B cell (primary cell): Measurements from ENCODE around the gene TMEM220. TPM values are rescaled to one million over a fixed set of nuclear protein-coding genes. Genes with fewer than 3 reads are reported as not detected.

Experiments
- ATAC-seq: fragments of 200-7000 bp; cut with Tn5 transposase; one replicate; pipeline ENCODE4 v1.10.0; 2021; ENCODE audit warnings: low read depth, mild to moderate bottlenecking, moderate number of reproducible peaks, moderate library complexity
- CTCF ChIA-PET: fragments of 350-600 bp; sonication (Branson Sonifier 250); formaldehyde crosslinking; loops from one replicate; lab custom pipeline; 2021; ENCODE audit warnings: antibody characterized with exemption, inconsistent platforms; lab: Charles Lee
- POLR2A ChIA-PET: fragments of 350-600 bp; sonication (Branson Sonifier 250); formaldehyde crosslinking; loops from one replicate; lab custom pipeline; 2021; ENCODE audit warnings: antibody characterized with exemption; lab: Charles Lee
- DNase-seq: peaks from one replicate; pipeline ENCODE4 v3.0.0; 2013
- H2AFZ ChIP-seq: 2 replicates; pipeline ENCODE4 v1.6.1; 2012; ENCODE audit warnings: mild to moderate bottlenecking, low read depth, low read length; ENCODE audit not compliant: insufficient read depth, poor library complexity, severe bottlenecking
- H3K27ac ChIP-seq, 2 donors: 1 replicate in 1 of 2; 2 replicates in 1 of 2; pipeline ENCODE4 v1.5.1; 2012 to 2013; ENCODE audit warnings: low read length in 2 of 2, mild to moderate bottlenecking in 2 of 2, moderate library complexity in 1 of 2
- H3K27me3 ChIP-seq, 4 experiments: fragments of 200-600 bp in 1 of 4; sonication (generic) in 1 of 4; replicated peaks in 1 of 4; 1 replicate in 2 of 4; 2 replicates in 2 of 4; pipeline versions ENCODE4 v1.6.1 to v1.7.0; 2013 to 2016; ENCODE audit warnings: low read length in 3 of 4, mild to moderate bottlenecking in 2 of 4, mixed read lengths in 1 of 4, moderate library complexity in 1 of 4; ENCODE audit not compliant: insufficient read depth in 4 of 4, control insufficient read depth in 3 of 4; ENCODE audit errors: control extremely low read depth in 1 of 4
- H3K36me3 ChIP-seq, 2 experiments: replicated peaks in 1 of 2; 1 replicate in 1 of 2; 2 replicates in 1 of 2; pipeline versions ENCODE4 v1.6.1 to v1.7.1; 2013; ENCODE audit warnings: low read length in 1 of 2; ENCODE audit not compliant: insufficient read depth in 2 of 2, control insufficient read depth in 1 of 2; ENCODE audit errors: control extremely low read depth in 1 of 2, extremely low read depth in 1 of 2
- H3K4me1 ChIP-seq, 2 donors: fragments of 200-600 bp in 1 of 2; sonication (generic) in 1 of 2; 1 replicate in 1 of 2; 2 replicates in 1 of 2; pipeline versions ENCODE4 v1.5.1 to v1.6.1; 2013 to 2017; ENCODE audit warnings: low read length in 2 of 2; ENCODE audit not compliant: control insufficient read depth in 2 of 2, insufficient read depth in 2 of 2
- H3K4me2 ChIP-seq: replicated peaks from 2 replicates; pipeline ENCODE3; 2012; ENCODE audit warnings: mild to moderate bottlenecking, low read depth, low read length; ENCODE audit not compliant: poor library complexity, severe bottlenecking
- H3K4me3 ChIP-seq, 5 experiments: fragments of 200-600 bp in 1 of 5; sonication (generic) in 1 of 5; 1 replicate in 3 of 5; 2 replicates in 2 of 5; pipeline versions ENCODE4 v1.5.1 to v1.7.0; 2011 to 2016; ENCODE audit warnings: low read length in 4 of 5, mild to moderate bottlenecking in 4 of 5, low read depth in 2 of 5, control low read depth in 1 of 5, moderate library complexity in 1 of 5; ENCODE audit not compliant: insufficient read depth in 1 of 5; ENCODE audit errors: control extremely low read depth in 1 of 5, extremely low read depth in 1 of 5
- H3K79me2 ChIP-seq: fragments of 200-600 bp; sonication (generic); one replicate; pipeline ENCODE4 v1.6.0; 2016; ENCODE audit warnings: low read length; ENCODE audit not compliant: control insufficient read depth, insufficient read depth
- H3K9ac ChIP-seq: fragments of 200-600 bp; sonication (generic); 2 replicates; pipeline ENCODE4 v1.6.1; 2017; ENCODE audit warnings: mild to moderate bottlenecking, low read length, moderate library complexity
- H3K9me3 ChIP-seq, 3 donors: one replicate each; pipeline versions ENCODE4 v1.6.1 to v1.7.1; 2013; ENCODE audit warnings: low read length in 2 of 3; ENCODE audit not compliant: control insufficient read depth in 2 of 3, insufficient read depth in 1 of 3; ENCODE audit errors: control extremely low read depth in 1 of 3
- H4K20me1 ChIP-seq: 2 replicates; pipeline ENCODE4 v1.6.0; 2012; ENCODE audit warnings: mild to moderate bottlenecking, low read length; ENCODE audit not compliant: insufficient read depth, control insufficient read depth, poor library complexity, severe bottlenecking
- H3K27ac Mint-ChIP-seq: one replicate; pipeline ENCODE4 v1.8.0; 2021; ENCODE audit warnings: mixed read lengths
- H3K27me3 Mint-ChIP-seq: one replicate; pipeline ENCODE4 v1.8.0; 2021; ENCODE audit warnings: mixed read lengths
- H3K4me1 Mint-ChIP-seq: one replicate; pipeline ENCODE4 v1.8.0; 2021; ENCODE audit warnings: mixed read lengths
- H3K4me3 Mint-ChIP-seq: one replicate; pipeline ENCODE4 v1.8.0; 2021; ENCODE audit warnings: mixed read lengths
- H3K9me3 Mint-ChIP-seq: one replicate; pipeline ENCODE4 v1.8.0; 2022; ENCODE audit warnings: mixed read lengths; ENCODE audit not compliant: insufficient read depth
- EZH2 ChIP-seq: IDR thresholded peaks from 2 replicates; pipeline ENCODE4 v1.6.1; 2012; ENCODE audit warnings: borderline replicate concordance, low read depth, mild to moderate bottlenecking, moderate library complexity, low read length; ENCODE audit not compliant: insufficient read depth, poor library complexity, severe bottlenecking
- WGBS: methylation state at CpG from one replicate; pipeline ENCODE4 v1.1.5; 2013; ENCODE audit warnings: missing lambda C conversion rate; ENCODE audit not compliant: insufficient coverage; 5-methylcytosine and 5-hydroxymethylcytosine counted together
- intact Hi-C: fragments of 100-400 bp; cut with micrococcal nuclease; formaldehyde crosslinking; loops from one replicate; pipeline ENCODE4 v1.10.0; 2022
- polyA plus RNA-seq: library from polyadenylated mRNA; depleted of rRNA; stranded (reverse); fragments of >200 nt; gene quantifications from 2 replicates; pipeline ENCODE4 v1.2.3, GENCODE V29; 2012
- total RNA-seq, 2 donors: library from RNA; stranded (reverse); fragments of 120-200 nt in 1 of 2; gene quantifications; 1 replicate in 1 of 2; 2 replicates in 1 of 2; pipeline versions ENCODE4 v1.2.3 to v1.2.4, GENCODE V29; 2013 to 2022
- TF ChIP-seq, protein P1 (sequence below): fragments of 200-600 bp; IDR thresholded peaks from one replicate; pipeline ENCODE4 v1.8.0; 2022; ENCODE audit warnings: antibody characterized with exemption, mild to moderate bottlenecking

The TMEM220 gene
- total and polyA plus RNA-seq, 2 donors (not counting 1 experiment from before 2014, with no cell fraction given), result 2.9 to 7.4 TPM

DNA sequence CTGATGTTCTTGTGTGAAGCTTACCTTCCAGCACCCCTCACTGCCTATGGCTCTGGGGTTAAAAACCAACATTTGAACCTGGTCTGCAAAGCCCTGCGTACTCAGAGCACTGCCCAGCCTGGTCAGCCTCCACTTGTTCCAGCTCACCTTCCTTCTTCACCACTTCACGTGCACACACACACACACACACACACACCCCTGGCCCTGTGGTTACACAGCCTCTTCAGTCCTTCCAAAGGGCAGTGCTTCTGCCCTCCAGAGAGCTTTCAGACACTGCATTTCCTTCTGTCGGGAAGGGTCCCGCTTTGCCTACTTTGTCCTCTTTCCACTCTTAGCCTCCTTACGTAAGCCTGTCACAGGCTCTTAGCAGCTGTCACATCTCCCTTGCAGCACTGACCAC, 9.6 kb upstream of the TMEM220 start:
- Histone ChIP-seq H4K20me1 (no peaks in the 10 kb centered on the region), H3K9ac (no peak overlapping the region), H3K4me2 (no peak overlapping the region), H2AFZ (no peak overlapping the region), H3K4me1 (peaks cover 0 to 3% of the 10 kb centered on the region in 2 donors), H3K79me2 (no peaks in the 10 kb centered on the region), H3K36me3 (no peaks in the 10 kb centered on the region), H3K27ac (no peak overlapping the region), H3K9me3 (no peaks in the 10 kb centered on the region), H3K27me3 (peaks cover 0 to 2% (median 0%) of the 10 kb centered on the region in 4 experiments), H3K4me3 (no peak overlapping the region)
- intact Hi-C loops, result no loop called here
- WGBS, result 94% methylated on average over 5 of the region's 5 CpGs
- TF ChIP-seq, protein P1, sequence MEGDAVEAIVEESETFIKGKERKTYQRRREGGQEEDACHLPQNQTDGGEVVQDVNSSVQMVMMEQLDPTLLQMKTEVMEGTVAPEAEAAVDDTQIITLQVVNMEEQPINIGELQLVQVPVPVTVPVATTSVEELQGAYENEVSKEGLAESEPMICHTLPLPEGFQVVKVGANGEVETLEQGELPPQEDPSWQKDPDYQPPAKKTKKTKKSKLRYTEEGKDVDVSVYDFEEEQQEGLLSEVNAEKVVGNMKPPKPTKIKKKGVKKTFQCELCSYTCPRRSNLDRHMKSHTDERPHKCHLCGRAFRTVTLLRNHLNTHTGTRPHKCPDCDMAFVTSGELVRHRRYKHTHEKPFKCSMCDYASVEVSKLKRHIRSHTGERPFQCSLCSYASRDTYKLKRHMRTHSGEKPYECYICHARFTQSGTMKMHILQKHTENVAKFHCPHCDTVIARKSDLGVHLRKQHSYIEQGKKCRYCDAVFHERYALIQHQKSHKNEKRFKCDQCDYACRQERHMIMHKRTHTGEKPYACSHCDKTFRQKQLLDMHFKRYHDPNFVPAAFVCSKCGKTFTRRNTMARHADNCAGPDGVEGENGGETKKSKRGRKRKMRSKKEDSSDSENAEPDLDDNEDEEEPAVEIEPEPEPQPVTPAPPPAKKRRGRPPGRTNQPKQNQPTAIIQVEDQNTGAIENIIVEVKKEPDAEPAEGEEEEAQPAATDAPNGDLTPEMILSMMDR, result no peak
- no peak for TF ChIP-seq EZH2
- ChIA-PET POLR2A (no interaction called here), CTCF (no interaction called here)
- no peak for ATAC-seq
- Mint-ChIP-seq H3K27ac (no peak overlapping the region), H3K9me3 (no peaks in the 10 kb centered on the region), H3K4me3 (no peak overlapping the region), H3K4me1 (peaks cover 3% of the 10 kb centered on the region), H3K27me3 (peaks cover 14% of the 10 kb centered on the region)
- DNase-seq, result no peak

GRCh38 chr17:10738521-10739258, 8.9 kb upstream of the TMEM220 start:
- ChIA-PET POLR2A (no interaction called here), CTCF (no interaction called here)
- Histone ChIP-seq H3K9me3 (no peaks in the 10 kb centered on the region), H3K9ac (no peak overlapping the region), H4K20me1 (no peaks in the 10 kb centered on the region), H3K4me2 (no peak overlapping the region), H3K27ac (no peak overlapping the region), H3K36me3 (no peaks in the 10 kb centered on the region), H3K79me2 (no peaks in the 10 kb centered on the region), H3K27me3 (peaks cover 0 to 2% (median 0%) of the 10 kb centered on the region in 4 experiments), H2AFZ (no peak overlapping the region), H3K4me1 (peaks cover 0 to 3% of the 10 kb centered on the region in 2 donors), H3K4me3 (no peak overlapping the region)
- Mint-ChIP-seq H3K9me3 (no peaks in the 10 kb centered on the region), H3K27me3 (peaks cover 13% of the 10 kb centered on the region), H3K27ac (no peak overlapping the region), H3K4me1 (peaks cover 3% of the 10 kb centered on the region), H3K4me3 (no peak overlapping the region)
- 80% methylated on average over 4 of the region's 5 CpGs for WGBS
- ATAC-seq, result no peak
- intact Hi-C loops, result no loop called here
- no peak for DNase-seq
- TF ChIP-seq EZH2, result no peak
- TF ChIP-seq, protein P1, result no peak
